K562 (cell line): Measurements from ENCODE around the gene MED15. TPM values are rescaled to one million over a fixed set of nuclear protein-coding genes. Genes with fewer than 3 reads are reported as not detected.

ENCODE experiments used
- CCAR2 ChIP-seq: fragments of 200-400 bp; formaldehyde crosslinking; IDR thresholded peaks from 2 replicates; pipeline ENCODE4 v1.6.1; 2017; ENCODE audit warnings: mild to moderate bottlenecking, low read depth, low read length
- GTF3C2 ChIP-seq: IDR thresholded peaks from 3 replicates; pipeline ENCODE4 v1.6.1; 2011; ENCODE audit warnings: borderline replicate concordance, mild to moderate bottlenecking, moderate library complexity; ENCODE audit not compliant: insufficient read length; ENCODE audit errors: extremely low read depth
- HEY1 ChIP-seq: fragments of 250-450 bp; sonication (Bioruptor Pico); IDR thresholded peaks from 2 replicates; pipeline ENCODE4 v1.5.0; 2020; ENCODE audit warnings: mild to moderate bottlenecking, moderate library complexity, borderline replicate concordance
- IRF9 ChIP-seq: fragments of 450-650 bp; IDR thresholded peaks from 2 replicates; pipeline ENCODE4 v1.6.1; 2016; ENCODE audit warnings: missing biosample characterization, missing genetic modification characterization
- MTF1 ChIP-seq: fragments of 250-450 bp; sonication (Bioruptor Pico); IDR thresholded peaks from 2 replicates; pipeline ENCODE4 v1.9.0; 2021; ENCODE audit warnings: moderate library complexity, mild to moderate bottlenecking, inconsistent platforms, borderline replicate concordance
- PCBP2 ChIP-seq: fragments of 200-400 bp; formaldehyde crosslinking; IDR thresholded peaks from 2 replicates; pipeline ENCODE4 v1.6.1; 2018; ENCODE audit warnings: low read length, low read depth, mild to moderate bottlenecking, moderate library complexity; ENCODE audit not compliant: poor library complexity, severe bottlenecking
- RNF219 ChIP-seq: fragments of 250-450 bp; sonication (Bioruptor Pico); IDR thresholded peaks from 2 replicates; pipeline ENCODE4 v1.5.0; 2022; ENCODE audit warnings: mild to moderate bottlenecking
- THAP12 ChIP-seq: fragments of 250-450 bp; sonication (Bioruptor Pico); IDR thresholded peaks from 2 replicates; pipeline ENCODE4 v1.9.0; 2021; ENCODE audit warnings: mild to moderate bottlenecking, inconsistent platforms
- TOE1 ChIP-seq, 2 experiments: fragments of 450-650 bp in 1 of 2; sonication (generic) in 1 of 2; formaldehyde crosslinking in 1 of 2; IDR thresholded peaks; 2 replicates each; pipeline versions ENCODE4 v1.7.1 to v1.8.0; 2016 to 2022; ENCODE audit warnings: borderline replicate concordance in 2 of 2, mild to moderate bottlenecking in 2 of 2, antibody characterized with exemption in 1 of 2, inconsistent platforms in 1 of 2, low read depth in 1 of 2, missing genetic modification reagents in 1 of 2, moderate library complexity in 1 of 2
- USF1 ChIP-seq: sonication (generic); formaldehyde crosslinking; IDR thresholded peaks from 2 replicates; pipeline ENCODE4 v1.9.0; 2022; ENCODE audit warnings: mild to moderate bottlenecking, missing genetic modification reagents
- WHSC1 ChIP-seq: IDR thresholded peaks from one replicate; pipeline ENCODE4 v1.6.1; 2012; ENCODE audit warnings: low read length, control low read depth, inconsistent platforms
- ZNF395 ChIP-seq: fragments of 200-800 bp; sonication (Bioruptor generic); IDR thresholded peaks from 2 replicates; pipeline ENCODE4 v1.6.1; 2017; ENCODE audit warnings: missing genetic modification characterization, missing compliant biosample characterization
- ZNF449 ChIP-seq: fragments of 250-450 bp; sonication (Bioruptor Pico); IDR thresholded peaks from 2 replicates; pipeline ENCODE4 v1.8.0; 2022; ENCODE audit warnings: moderate library complexity, mild to moderate bottlenecking, inconsistent platforms
- polyA plus RNA-seq, 8 experiments: library from polyadenylated mRNA; depleted of rRNA in 4 of 8; stranded (reverse) in 5 of 8; unstranded in 3 of 8; fragments of >200 nt; fragmentation: Nextera tagmentation in 2 of 8; fragmentation: Illumina TruSeq in 1 of 8; extraction: Ambion mirVana in 2 of 8; extraction: Trizol in 1 of 8; gene quantifications; 2 replicates each; pipeline versions ENCODE4 v1.2.1 to v1.2.3, GENCODE V29; 2011 to 2014; ENCODE audit warnings: inconsistent platforms in 1 of 8, missing spikeins in 1 of 8
- total RNA-seq, 7 experiments: library from RNA; depleted of rRNA in 6 of 7; stranded (reverse); fragments of >200 nt in 6 of 7; fragmentation: Illumina TruSeq in 2 of 7; extraction: Trizol in 2 of 7; gene quantifications; 2 replicates each; pipeline versions ENCODE4 v1.2.1 to v1.2.3, GENCODE V29; 2011 to 2021; ENCODE audit warnings: low replicate concordance in 1 of 7

Gene MED15
- total and polyA plus RNA-seq, 9 of the 15 experiments (the other 6 are each of a cell fraction or from before 2014, with no cell fraction given), result 4.0 to 271 (median 60.1) TPM

GRCh38 chr22:20520093-20520511 lies 12.7 kb downstream of the MED15 start (continued):
- TF ChIP-seq MTF1 (CRISPR knock-in tag) (no peak), ZNF395 (no peak), CCAR2 (no peak), HEY1 (CRISPR knock-in tag) (no peak), TOE1 (IDR thresholded peaks at IDR 0.05; ENCODE audit: borderline replicate concordance) (no peak), TOE1 (CRISPR knock-in tag; IDR thresholded peaks at IDR 0.05; ENCODE audit: borderline replicate concordance, low read depth) (peak; percentile 87; the same call in 1 of the 2 replicates), ZNF449 (CRISPR knock-in tag) (no peak), RNF219 (no peak), WHSC1 (peak; percentile 77), PCBP2 (no peak), GTF3C2 (no peak), THAP12 (CRISPR knock-in tag) (0 out of 2 replicates have a peak, but pooled peaks have one; percentile 13), IRF9 (no peak), USF1 (CRISPR knock-in tag) (peak; percentile 23; the same call in 1 of the 2 replicates)
